ENCODE measurements around the gene IL21R.

The IL21R gene

GRCh38 chr16:27489421-27489820 is 87.4 kb downstream of the IL21R start:
- no peak for DNase-seq (ENCODE audit: low read depth)

- no peak for DNase-seq (ENCODE audit: low read depth)
Observed at GRCh38 chr16:27489906-27490305, 87.9 kb downstream of the IL21R start.

GRCh38 chr16:27491894-27492587 is 90.1 kb downstream of the IL21R start:
- DNase-seq (ENCODE audit: low read depth) = no peak

GRCh38 chr16:27492588-27492979 is 90.6 kb downstream of the IL21R start:
- DNase-seq (ENCODE audit: low read depth) = no peak

- DNase-seq (ENCODE audit: low read depth) = no peak
Observed at GRCh38 chr16:27495191-27495590, 93.2 kb downstream of the IL21R start.

DNA sequence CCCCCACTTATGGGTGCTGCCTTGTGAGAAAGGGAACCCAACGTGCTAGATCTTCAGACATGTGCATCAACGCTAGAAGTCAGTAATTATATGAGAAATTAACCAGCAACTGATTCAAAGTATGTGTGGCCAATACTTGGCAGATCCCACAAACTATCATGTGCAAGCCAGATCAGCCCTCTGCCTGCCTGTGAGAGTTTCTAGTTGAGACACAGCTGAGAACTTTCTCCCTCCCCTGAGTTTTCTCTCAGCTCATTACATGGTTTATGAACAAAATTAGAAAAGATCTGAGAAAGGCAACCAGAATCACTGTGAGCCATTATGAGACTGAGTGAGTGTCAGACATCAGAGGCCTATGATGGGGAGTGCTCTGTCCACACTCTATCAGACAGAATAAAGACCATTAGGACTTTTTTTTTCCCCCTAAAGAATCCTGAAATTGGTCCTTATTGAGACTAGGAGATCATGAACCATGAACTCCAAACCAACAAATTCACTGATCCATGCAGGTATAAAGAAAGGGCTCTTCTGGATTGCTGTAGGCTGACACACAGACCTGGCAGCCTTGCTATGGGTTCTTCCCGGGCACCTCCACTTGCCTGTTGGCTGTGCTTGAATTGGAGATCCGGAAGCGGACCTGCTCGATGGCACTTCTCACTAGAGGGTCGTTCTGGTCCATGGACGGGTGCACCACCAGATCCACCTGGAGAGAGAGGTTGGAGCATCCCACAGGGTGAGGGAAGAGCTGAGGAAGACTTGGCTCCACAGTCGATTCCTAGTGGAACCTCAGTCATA is 96.3 kb downstream of the IL21R start:
- DNase-seq (ENCODE audit: low read depth) = no peak

DNA sequence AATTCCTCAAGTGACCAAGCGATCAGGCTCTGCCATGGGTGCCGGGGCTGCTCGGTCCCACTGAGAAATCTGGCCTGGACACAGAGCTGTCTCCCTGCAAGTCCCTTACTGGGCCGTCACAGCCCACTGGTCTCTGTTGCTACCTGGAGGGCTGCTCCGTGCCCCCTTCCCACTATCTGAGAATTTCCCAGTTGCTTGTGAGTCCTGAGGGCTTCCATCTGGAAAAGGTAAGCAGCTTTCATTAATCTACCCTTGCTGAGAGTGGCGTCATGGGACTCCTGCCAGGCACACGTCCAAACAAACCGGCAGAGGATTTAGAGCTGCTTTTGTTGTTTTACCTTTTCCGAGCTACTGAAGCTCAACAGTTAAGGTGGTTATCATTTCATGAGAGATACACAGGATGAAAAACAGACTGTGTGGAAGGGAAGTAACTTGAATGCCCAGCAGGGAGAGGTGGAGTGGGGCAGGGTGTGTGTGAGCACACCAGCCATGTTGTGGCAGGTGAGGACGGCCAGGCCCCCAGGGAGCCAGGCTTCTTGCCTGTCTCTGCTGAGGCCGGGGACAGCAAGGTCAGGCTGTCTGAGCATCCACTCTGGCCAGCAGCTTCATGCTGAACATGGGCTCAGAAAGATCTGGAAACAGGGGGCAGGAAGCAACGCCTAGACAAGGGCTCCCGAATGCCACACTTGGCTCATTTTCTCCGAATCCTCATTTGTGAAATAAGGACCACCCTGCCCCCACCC is 97.1 kb downstream of the IL21R start:
- DNase-seq (ENCODE audit: low read depth) = no peak

DNA sequence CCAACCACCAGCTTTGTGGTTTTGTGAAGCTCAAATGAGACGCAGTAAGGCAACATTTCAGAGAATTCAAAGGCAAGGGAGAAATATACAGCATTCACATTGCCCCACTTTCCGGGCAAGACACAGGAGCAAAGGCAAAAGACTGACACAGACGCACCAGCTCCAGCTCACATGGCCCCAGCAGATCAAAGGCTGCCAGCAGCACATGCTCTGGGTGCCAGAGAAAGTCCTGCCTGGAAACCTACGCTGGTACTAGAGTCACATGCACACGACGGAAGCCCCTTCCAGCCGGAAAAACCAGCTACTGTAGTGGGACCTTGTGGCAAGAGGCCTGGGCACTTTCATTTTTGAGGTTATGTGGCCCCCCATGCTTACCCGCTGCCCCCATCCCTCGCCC is 97.7 kb downstream of the IL21R start:
- no peak for DNase-seq (ENCODE audit: low read depth)

- no peak for DNase-seq (ENCODE audit: low read depth)
Observed at GRCh38 chr16:27500801-27501200, 98.8 kb downstream of the IL21R start.
